Measurements from ENCODE around the gene HLA-DRA.

The HLA-DRA gene

DNA sequence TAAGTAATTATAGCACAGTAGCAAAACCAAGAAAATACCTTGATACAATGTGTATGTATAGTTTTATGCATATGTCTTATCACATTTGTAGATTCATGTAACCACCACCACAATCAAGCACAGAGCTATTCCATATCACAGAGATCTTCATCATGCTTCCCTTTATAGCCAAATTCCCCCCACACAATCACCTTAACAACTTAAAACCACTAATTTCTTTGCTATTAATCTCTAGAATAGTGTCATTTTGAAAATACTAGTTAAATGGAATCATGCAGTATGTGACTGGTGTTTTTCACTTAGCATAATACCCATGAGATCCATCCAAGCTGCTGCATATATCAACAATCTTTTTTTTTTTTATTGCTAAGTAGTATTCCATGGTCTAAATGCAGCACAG is 8.2 kb downstream of the HLA-DRA start:
- H3K4me3 ChIP-seq (ENCODE audit: low read depth, low read length), result no peak overlapping the region
- no peaks in the 10 kb centered on the region for H3K9me3 ChIP-seq (ENCODE audit: control insufficient read depth, insufficient read depth, low read depth, low read length)
- H3K36me3 ChIP-seq (ENCODE audit: control insufficient read depth in 2 of 2, insufficient read depth in 1 of 2, low read length in 2 of 2), result no peaks in the 10 kb centered on the region
- H3K4me1 ChIP-seq (ENCODE audit: control insufficient read depth, insufficient read depth, low read length), result no peaks in the 10 kb centered on the region
- TF ChIP-seq, protein P1, sequence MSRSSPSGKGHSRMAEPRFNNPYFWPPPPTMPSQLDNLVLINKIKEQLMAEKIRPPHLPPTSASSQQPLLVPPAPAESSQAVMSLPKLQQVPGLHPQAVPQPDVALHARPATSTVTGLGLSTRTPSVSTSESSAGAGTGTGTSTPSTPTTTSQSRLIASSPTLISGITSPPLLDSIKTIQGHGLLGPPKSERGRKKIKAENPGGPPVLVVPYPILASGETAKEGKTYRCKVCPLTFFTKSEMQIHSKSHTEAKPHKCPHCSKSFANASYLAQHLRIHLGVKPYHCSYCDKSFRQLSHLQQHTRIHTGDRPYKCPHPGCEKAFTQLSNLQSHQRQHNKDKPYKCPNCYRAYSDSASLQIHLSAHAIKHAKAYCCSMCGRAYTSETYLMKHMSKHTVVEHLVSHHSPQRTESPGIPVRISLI (tag by site-specific recombination; IDR thresholded peaks at IDR 0.05), result no peak
- TF ChIP-seq ZNF302 (tag by site-specific recombination; IDR thresholded peaks at IDR 0.05; ENCODE audit: low read depth), result no peak
- no peak for TF ChIP-seq ZFHX2 (tag by site-specific recombination; conservative IDR thresholded peaks at IDR 0.05)
- CTCF ChIA-PET, result interaction anchor here (0.6 to 1.3 kb wide), 4 partner anchors 15 to 390 kb away, joined by 3 read pairs; partner anchors contain the start of gene TAP2
- POLR2A ChIA-PET, result no interaction called here
- no peak overlapping the region for H3K27ac ChIP-seq (ENCODE audit: extremely low read depth, low read depth, low read length)

DNA sequence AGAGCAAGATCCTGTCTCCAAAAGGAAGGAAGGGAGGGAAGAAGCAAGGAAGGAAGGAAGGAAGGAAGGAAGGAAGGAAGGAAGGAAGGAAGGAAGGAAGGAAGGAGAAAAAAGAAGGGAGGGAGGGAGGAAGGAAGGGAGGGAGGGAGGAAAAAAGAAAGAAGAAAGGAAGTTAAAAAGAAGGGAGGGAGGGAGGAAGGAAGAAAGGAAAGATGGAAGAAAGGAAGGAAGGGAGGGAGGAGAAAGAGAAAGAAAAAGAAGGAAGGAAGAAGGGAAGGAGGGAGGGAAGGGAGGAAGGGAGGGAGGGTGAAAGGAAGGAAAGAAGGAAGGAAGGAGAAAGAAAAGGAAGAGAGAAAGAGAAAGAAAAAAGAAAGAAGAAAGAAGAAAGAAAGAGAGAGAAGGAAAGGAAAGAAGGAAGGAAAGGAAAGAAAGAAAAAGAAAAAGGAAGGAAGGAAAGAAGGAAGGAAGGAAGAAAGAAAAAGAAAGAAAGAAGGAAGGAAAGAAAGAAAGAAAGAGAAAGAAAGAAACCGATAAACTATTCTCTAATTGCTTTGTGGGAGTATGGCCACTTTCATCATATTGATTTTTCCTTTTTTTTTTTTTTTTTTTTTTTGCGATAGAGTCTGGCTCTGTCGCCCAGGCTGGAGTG is 9.5 kb downstream of the HLA-DRA start:
- H3K27ac ChIP-seq (ENCODE audit: extremely low read depth, low read depth, low read length), result no peak overlapping the region
- no peak overlapping the region for H3K4me3 ChIP-seq (ENCODE audit: low read depth, low read length)
- ChIA-PET POLR2A (no interaction called here), CTCF (interaction anchor here (0.9 kb wide), 1 partner anchor 14 kb away, joined by 3 read pairs; no protein-coding TSS in a partner anchor)
- no peaks in the 10 kb centered on the region for H3K9me3 ChIP-seq (ENCODE audit: control insufficient read depth, insufficient read depth, low read depth, low read length)
- no peaks in the 10 kb centered on the region for H3K4me1 ChIP-seq (ENCODE audit: control insufficient read depth, insufficient read depth, low read length)
- no peaks in the 10 kb centered on the region for H3K36me3 ChIP-seq (ENCODE audit: control insufficient read depth in 2 of 2, insufficient read depth in 1 of 2, low read length in 2 of 2)
- peak; percentile 96 for TF ChIP-seq ZNF366 (tag by site-specific recombination; conservative IDR thresholded peaks at IDR 0.05)
- TF ChIP-seq, protein P2, sequence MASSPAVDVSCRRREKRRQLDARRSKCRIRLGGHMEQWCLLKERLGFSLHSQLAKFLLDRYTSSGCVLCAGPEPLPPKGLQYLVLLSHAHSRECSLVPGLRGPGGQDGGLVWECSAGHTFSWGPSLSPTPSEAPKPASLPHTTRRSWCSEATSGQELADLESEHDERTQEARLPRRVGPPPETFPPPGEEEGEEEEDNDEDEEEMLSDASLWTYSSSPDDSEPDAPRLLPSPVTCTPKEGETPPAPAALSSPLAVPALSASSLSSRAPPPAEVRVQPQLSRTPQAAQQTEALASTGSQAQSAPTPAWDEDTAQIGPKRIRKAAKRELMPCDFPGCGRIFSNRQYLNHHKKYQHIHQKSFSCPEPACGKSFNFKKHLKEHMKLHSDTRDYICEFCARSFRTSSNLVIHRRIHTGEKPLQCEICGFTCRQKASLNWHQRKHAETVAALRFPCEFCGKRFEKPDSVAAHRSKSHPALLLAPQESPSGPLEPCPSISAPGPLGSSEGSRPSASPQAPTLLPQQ (tag by site-specific recombination; IDR thresholded peaks at IDR 0.05), result no peak
- peak; percentile 77 for TF ChIP-seq PRDM1 (tag by site-specific recombination; IDR thresholded peaks at IDR 0.05)
- 0 out of 2 replicates have a peak, but pooled peaks have one; percentile 22 for TF ChIP-seq ZNF354C (tag by site-specific recombination; IDR thresholded peaks at IDR 0.05; ENCODE audit: borderline replicate concordance, low read depth)
- 0 out of 2 replicates have a peak, but pooled peaks have one; percentile 26 for TF ChIP-seq ZNF473 (tag by site-specific recombination; IDR thresholded peaks at IDR 0.05)
- no peak for TF ChIP-seq ZFP3 (tag by site-specific recombination; IDR thresholded peaks at IDR 0.05; ENCODE audit: low read depth)
- 0 out of 2 replicates have a peak, but pooled peaks have one; percentile 17 for TF ChIP-seq ZNF311 (tag by site-specific recombination; IDR thresholded peaks at IDR 0.05; ENCODE audit: borderline replicate concordance)

DNA sequence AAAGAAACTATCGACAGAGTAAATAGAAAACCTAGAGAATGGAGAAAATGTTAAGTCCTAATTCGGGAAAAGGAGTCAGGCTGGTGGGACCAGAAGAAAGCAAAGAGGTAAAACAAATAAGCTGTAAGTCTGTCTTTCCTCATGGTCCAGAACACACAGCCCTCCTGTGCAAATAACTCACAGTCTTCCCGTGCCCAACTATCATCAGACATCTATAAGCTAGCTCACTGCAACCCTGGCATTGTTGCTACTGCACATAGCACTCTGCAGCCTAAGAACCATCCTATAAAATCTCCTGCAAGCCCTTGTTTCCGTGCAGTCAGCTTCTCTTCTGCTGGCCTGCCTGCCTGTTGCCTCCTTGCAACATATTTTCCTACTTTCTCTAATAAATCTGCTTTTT is 17.4 kb downstream of the HLA-DRA start:
- no peak overlapping the region for H3K4me3 ChIP-seq (ENCODE audit: low read depth, low read length)
- H3K9me3 ChIP-seq (ENCODE audit: control insufficient read depth, insufficient read depth, low read depth, low read length), result no peaks in the 10 kb centered on the region
- no peaks in the 10 kb centered on the region for H3K36me3 ChIP-seq (ENCODE audit: control insufficient read depth in 2 of 2, insufficient read depth in 1 of 2, low read length in 2 of 2)
- no peak overlapping the region for H3K27ac ChIP-seq (ENCODE audit: extremely low read depth, low read depth, low read length)
- ChIA-PET CTCF (interaction anchor here (1.1 to 2.2 kb wide), 2 partner anchors 25 to 235 kb away, joined by 4 to 7 read pairs; no protein-coding TSS in a partner anchor), POLR2A (no interaction called here)
- H3K4me1 ChIP-seq (ENCODE audit: control insufficient read depth, insufficient read depth, low read length), result no peaks in the 10 kb centered on the region
- TF ChIP-seq, protein P3, sequence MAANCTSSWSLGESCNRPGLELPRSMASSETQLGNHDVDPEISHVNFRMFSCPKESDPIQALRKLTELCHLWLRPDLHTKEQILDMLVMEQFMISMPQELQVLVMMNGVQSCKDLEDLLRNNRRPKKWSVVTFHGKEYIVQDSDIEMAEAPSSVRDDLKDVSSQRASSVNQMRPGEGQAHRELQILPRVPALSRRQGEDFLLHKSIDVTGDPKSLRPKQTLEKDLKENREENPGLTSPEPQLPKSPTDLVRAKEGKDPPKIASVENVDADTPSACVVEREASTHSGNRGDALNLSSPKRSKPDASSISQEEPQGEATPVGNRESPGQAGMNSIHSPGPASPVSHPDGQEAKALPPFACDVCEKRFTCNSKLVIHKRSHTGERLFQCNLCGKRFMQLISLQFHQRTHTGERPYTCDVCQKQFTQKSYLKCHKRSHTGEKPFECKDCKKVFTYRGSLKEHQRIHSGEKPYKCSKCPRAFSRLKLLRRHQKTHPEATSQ (tag by site-specific recombination; IDR thresholded peaks at IDR 0.05), result no peak
- no peak for TF ChIP-seq BCL11B (tag by site-specific recombination; IDR thresholded peaks at IDR 0.05; ENCODE audit: low read depth)
- TF ChIP-seq, protein P4, sequence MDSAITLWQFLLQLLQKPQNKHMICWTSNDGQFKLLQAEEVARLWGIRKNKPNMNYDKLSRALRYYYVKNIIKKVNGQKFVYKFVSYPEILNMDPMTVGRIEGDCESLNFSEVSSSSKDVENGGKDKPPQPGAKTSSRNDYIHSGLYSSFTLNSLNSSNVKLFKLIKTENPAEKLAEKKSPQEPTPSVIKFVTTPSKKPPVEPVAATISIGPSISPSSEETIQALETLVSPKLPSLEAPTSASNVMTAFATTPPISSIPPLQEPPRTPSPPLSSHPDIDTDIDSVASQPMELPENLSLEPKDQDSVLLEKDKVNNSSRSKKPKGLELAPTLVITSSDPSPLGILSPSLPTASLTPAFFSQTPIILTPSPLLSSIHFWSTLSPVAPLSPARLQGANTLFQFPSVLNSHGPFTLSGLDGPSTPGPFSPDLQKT (IDR thresholded peaks at IDR 0.05; ENCODE audit: borderline replicate concordance, low read depth, low read length), result no peak
- no peak for TF ChIP-seq ZBTB20 (tag by site-specific recombination; IDR thresholded peaks at IDR 0.05)
- no peak for TF ChIP-seq ZNF701 (tag by site-specific recombination; IDR thresholded peaks at IDR 0.05)
- no peak for TF ChIP-seq ZBTB7A (tag by site-specific recombination; IDR thresholded peaks at IDR 0.05; ENCODE audit: low read depth)
- no peak for TF ChIP-seq ZNF571 (tag by site-specific recombination; IDR thresholded peaks at IDR 0.05)
- TF ChIP-seq ZSCAN30 (tag by site-specific recombination; IDR thresholded peaks at IDR 0.05), result no peak
- no peak for TF ChIP-seq ZNF48 (tag by site-specific recombination; IDR thresholded peaks at IDR 0.05)
- no peak for TF ChIP-seq MYNN (tag by site-specific recombination; IDR thresholded peaks at IDR 0.05; ENCODE audit: borderline replicate concordance)
- no peak for TF ChIP-seq YY1 (tag by site-specific recombination; IDR thresholded peaks at IDR 0.05)
- TF ChIP-seq, protein P5, sequence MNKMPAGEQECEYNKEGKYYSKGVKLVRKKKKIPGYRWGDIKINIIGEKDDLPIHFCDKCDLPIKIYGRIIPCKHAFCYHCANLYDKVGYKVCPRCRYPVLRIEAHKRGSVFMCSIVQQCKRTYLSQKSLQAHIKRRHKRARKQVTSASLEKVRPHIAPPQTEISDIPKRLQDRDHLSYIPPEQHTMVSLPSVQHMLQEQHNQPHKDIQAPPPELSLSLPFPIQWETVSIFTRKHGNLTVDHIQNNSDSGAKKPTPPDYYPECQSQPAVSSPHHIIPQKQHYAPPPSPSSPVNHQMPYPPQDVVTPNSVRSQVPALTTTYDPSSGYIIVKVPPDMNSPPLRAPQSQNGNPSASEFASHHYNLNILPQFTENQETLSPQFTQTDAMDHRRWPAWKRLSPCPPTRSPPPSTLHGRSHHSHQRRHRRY (tag by site-specific recombination; IDR thresholded peaks at IDR 0.05), result no peak
- TF ChIP-seq OVOL3 (tag by site-specific recombination; IDR thresholded peaks at IDR 0.05), result no peak
- no peak for TF ChIP-seq ZNF777 (tag by site-specific recombination; IDR thresholded peaks at IDR 0.05; ENCODE audit: borderline replicate concordance)
- no peak for TF ChIP-seq SP2 (tag by site-specific recombination; IDR thresholded peaks at IDR 0.05)
- TF ChIP-seq ZNF623 (tag by site-specific recombination; IDR thresholded peaks at IDR 0.05), result no peak
